NCI-H748 (cell line): ENCODE measurements around the gene ANKLE2.
A peak's percentile ranks its signal among the peaks of the same experiment; 100 is the strongest.
"Not testable (repeated sequence)": the region's sequence is repeated elsewhere in the genome, so short reads cannot be mapped to it uniquely, and the experiment has no call there.

Source experiments
- DNase-seq: peaks from one replicate; lab custom pipeline; 2025; ENCODE audit not compliant: unreplicated experiment; lab: John Stamatoyannopoulos, UW

The ANKLE2 gene

DNA sequence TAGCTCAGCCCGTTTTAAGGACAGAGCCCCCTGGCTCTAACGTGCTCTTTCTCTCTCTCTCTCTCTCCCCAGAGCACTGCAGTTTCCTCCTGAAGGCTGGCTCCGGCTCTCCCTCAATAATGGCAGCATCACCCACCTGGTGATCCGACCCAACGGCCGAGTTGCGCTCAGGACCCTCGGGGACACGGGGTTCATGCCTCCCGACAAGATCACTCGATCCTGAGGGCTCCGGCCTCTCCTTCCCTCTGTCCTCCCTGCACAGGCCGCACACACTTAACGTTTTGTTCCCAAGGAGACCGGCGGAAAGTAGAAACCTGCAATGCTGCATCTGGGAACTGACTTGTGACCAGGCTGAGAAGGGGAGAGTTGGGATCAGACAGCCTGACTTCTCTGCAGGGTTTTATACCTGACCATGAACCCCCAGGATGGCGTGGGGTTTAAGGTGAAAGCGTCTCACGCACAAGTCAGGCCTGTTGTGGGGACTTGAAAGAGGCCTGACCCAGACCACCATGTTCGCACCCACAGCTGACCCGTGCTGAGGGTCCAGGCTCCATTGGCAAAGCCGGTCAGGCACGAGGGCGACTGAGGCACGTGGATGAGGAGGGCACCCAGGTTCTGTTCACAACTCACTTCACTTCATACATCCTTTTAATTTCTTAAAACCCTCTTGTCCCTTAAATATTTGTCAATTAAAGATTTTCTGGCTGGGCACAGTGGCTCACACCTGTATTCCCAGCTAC, 40.9 kb downstream of the ANKLE2 start:
- no peak for DNase-seq

DNA sequence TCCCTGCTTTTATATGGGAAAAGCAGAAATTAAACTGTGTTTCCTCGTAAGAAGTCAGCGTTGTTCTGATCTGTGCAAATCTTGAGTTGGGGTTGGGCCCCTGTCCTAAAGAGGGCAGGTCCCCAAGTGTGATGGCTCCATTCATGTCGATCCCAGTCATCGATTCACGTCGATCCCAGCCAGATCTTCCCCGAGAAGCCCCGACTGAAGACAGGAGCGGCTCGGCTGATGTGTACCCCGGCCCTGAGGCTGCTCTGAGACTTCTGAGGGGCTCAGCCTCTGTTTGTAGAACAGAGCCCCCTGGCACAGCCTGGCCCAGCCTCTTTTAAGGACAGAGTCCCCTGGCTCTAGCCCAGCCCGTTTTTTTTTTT, 41.7 kb downstream of the ANKLE2 start:
- DNase-seq: no peak

DNA sequence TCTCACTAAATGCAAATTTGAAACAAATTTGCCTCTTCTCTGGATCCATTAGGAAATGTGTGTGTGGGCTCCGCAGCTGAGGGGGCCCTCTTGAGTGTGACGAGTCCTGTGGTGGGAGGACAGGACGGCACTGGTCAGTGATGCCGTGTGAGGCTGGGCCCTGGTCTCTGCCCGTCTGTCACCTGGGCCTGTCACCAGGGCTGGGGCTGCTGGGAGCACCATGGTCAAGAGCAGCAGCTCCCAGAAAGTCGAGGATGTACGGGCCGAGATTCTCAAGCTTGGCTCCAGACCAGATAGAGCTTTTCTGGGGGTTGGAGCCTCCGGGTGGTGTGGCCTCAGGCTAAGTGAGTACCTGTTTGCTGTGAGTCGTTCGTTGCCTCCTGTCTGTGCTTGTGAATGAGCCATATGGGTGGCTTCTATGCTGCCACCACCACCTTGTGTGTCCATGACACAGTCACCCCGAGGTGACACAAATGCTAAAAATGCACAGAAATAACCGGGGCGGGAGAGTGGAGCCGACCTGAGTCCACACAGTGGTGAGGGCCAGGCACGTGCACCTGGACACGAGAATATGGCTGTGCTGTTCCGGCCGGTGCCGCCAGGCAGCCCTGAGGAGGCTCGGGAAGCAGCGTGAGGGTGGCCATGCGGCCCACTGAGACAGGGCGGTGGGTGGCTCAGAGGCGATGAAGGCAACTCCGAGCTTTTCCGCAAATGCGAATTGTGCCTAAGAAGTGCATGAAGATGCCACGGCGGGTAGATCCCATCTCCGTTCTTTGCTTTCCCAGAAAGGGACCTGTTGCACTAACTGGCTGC, 42.3 kb downstream of the ANKLE2 start:
- no peak for DNase-seq

DNA sequence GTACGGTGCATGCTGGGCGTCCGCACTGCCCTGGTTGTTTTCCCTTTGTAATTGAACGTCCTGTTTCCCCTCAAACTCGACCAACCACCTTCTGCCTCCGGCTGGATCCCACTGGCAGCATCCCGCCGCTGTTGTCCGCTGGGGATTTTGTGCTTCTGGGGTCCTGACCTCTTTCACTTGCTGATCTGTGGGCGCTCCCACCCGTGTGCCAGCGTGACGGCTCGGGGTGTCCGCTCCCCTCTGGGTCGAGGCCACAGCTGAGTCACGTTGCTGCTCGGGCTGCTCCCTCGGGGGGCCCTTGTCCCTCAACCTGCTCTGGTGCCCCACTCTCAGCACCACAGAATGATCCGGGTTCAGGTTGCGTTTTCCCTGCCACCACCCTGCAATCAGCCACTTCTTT, 43.0 kb downstream of the ANKLE2 start:
- no peak for DNase-seq

DNA sequence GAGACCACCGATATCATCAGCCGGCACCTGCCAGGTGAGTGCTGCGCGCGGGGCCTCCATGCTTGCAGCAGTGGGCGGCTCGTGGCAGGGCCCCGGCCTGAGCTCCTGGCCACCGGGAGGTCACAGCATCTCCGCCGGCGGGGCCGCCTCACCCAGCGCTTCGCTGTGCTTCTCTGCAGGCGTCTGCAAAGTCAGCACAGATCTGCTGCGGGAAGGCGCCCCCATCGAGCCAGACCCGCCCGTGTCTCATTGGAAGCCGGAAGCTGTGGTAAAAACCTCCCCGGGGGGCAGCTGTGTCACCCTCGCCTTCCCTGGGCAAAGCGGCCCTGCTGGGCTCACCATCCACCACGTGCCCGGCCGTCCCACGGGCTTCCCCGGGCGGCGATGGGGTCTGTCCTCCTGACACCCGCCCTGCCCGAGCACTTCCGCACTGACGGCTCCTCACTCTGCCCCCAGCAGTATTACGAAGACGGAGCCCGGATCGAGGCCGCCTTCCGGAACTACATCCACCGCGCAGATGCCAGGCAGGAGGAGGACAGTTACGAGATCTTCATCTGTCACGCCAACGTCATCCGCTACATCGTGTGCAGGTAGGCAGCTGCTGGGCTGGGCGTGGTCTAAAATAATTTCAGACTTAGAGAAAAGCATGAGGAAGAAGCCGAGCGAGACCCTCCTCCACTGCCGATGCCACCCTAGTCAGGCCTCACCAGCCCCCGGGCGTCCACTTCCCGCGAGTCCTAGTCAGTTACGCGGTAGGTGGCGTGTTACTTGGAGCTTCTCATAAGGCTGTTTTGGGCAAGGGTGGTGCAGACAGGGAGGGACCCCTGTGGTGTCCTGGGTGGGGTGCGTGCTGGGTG, 43.9 kb downstream of the ANKLE2 start:
- DNase-seq: no peak

DNA sequence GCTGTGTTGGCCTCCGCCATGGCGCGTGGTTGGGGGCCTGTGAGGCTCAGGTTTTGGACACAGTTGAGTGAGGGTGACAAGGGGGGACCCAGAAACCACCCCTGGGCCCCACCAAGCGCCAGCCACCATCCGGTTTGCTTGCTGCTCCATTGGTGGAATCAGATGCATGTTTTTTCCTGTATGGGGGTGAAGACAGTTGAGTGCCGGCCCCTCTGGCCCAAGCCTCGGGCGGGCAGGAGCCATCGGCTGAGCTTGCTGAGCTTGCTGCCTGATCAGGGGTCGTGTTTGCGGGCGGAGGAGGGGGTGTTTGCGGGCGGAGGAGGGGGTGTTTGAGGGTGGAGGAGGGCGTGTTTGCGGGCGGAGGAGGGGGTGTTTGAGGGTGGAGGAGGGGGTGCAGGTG, 44.6 kb downstream of the ANKLE2 start:
- no peak for DNase-seq

DNA sequence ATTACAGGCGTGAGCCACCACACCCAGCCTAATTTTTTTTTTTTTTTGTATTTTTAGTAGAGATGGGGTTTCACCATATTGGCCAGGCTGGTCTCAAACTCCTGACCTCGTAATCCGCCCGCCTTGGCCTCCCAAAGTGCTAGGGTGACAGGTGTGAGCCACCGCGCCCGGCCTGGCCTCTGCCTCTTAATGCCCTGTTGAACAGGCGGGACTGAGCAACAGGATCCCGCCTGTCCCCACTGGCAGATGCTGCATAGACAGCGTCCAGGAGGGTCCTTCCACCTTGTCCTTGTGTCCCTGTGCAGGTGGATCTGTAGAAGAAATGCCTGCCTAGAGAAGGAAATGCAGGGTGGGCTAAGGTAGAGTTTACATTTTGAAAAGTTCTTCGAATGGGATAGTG, 45.3 kb downstream of the ANKLE2 start:
- DNase-seq: no peak

DNA sequence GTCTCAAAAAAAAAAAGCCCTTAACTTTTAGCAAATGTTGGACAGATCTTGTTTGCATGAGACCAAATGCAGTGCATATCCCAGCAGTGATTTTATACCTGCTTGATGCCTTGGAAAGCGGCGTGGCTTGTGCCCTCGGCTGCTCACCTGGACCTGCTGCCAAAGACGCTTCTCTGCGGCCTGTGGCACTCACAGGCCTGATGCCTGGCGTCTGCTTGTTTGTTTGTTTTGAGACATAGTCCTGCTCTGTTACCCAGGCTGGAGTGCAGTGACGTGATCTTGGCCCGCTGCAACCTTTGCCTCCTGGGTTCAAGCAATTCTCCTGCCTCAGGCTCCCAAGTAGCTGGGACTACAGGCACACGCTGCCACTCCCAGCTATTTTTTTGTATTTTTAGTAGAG, 45.8 kb downstream of the ANKLE2 start:
- DNase-seq: no peak

DNA sequence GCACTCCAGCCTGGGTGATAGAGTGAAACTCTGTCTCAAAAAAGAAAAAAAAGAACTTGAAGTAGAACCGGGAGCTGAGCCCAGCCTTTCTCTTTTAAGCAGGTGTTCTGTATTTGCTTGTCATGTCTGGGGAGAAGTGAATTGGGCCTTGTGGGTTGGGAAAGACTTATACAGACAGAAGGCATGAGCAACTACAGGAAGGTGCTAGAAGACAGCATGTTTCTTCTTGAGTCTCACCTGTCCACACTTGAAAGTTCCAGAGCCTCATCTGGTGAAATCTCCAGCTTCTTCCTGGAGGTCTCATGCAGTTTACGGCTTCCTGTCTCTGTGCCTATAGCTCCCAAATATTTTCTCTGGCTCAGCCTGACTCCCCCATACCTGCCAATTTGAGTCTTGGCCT, 48.5 kb downstream of the ANKLE2 start:
- DNase-seq: no peak

DNA sequence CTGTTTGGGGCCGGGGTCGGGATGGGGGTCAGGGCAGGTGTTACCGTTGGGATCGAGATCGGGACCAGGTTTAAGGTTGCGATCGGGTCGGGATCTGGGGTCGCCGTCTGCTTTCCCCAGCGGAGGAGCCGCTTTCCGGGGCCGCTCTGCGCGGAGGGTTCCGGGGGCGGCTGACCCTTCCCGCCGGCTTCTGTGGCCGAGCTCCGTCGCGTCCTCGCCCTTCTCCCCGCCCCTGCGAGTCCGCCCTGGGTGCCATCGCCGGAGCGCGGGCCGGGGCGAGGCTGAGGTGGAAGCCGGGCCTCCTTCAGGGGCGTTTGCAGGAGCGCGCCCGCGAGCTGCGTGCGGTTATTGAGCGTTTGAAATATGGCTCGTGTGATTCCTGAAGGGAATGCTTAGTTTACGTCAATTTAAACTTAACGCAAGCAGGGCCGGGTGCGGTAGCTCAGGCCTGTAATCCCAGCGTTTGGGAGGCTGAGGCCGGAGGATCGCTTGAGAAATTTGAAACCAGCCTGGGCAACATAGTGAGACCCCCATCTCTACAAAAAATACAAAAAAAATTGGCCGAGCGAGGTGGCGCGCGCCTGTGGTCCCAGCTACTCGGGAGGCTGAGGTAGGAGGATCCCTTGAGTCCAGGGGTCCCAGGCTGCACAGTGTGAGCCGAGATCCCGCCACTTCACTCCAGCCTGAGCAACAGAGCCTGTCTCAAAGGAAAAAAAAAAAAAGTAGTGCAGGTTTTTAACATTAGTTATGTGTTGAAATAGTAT, 50.4 kb downstream of the ANKLE2 start:
- peak; percentile 47 for DNase-seq

DNA sequence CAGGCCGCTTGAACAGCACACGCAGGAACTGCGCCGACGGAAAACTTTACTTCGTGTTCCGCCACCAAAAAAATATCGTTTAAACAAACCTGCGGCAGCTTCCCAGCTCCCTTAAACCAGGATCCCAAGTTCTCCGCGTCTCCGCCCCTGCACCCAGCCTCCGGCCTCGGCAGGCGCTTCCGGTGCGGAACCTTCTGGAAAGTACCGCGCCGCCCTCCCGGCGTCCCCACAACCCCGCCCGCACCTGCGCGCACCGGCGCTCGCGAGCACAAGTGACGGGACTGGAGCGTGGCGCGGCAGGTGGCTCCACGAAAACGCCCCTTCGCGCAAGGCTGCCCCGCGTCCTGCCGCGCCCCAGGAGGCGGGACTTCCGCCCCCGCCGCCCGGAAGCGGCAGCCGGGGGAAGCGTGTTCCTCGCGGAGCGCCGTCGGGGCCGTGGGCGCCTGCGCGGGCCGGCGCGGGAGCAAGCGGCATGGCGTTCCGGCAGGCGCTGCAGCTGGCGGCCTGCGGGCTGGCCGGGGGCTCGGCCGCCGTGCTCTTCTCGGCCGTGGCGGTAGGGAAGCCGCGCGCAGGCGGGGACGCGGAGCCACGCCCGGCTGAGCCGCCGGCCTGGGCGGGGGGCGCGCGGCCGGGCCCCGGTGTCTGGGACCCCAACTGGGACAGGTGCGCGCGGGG, 51.1 kb downstream of the ANKLE2 start, which contains the start of gene PGAM5:
TSS of gene PGAM5 (plus strand) at position 438 of the 675 bp plus-strand sequence. CDS start at position 473, 35 bp downstream.
- DNase-seq: peak; percentile 92

DNA sequence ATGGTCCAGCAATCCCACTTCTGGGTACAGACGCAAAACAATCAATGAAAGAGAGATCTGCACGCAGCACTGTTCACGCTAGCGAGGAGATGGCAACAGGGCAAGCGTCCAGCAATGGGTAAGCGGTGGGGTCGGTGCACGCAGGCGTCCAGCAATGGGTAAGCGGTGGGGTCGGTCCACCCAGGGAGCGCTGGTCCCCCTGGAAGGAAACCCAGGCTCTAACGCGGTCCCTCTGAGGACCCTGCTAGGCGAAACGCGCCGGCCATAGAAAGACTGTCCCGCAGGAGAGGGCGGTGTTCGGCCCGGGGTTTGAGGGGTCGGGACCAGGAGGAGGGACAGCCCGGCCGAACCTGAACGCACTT, 51.6 kb downstream of the ANKLE2 start:
- DNase-seq: peak; percentile 49

DNA sequence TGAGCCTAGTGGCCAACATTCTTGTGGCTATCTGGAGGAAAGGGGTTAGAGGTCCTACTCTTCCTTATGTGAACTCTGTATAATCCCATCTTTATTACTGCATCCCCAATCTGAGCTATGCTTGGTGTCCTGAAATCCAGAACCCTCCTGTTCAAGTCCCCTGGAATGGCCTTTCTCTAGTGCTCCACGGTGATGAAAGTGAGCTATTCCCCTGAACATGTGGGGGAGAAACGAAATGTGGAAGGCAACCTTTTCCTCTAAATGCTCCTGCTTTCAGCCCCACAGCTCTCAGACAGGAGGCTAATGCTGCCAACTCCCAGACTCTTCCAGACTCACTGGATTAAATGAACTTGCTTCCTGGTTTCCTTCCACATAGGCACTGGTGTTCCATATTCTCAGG, 53.5 kb downstream of the ANKLE2 start:
- DNase-seq: no peak

DNA sequence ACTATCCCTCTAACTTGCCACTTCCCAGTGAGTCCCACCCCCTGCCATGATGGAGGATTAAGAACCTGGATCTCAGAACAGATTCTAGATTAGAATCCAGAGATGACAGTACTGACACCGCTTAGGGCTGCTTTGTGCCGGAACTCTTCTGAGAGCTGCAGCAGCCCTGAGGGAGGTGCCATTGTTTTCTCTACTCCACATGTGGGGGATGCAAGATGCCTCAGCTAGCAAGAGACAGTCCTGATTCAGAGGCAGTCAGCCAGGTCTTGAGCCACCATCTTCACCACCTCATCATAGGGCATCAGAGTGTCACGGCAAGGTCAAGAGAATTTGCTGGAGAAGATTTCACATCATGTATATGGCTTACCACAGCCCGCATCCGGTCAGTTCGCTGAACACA, 54.4 kb downstream of the ANKLE2 start:
- no peak for DNase-seq

DNA sequence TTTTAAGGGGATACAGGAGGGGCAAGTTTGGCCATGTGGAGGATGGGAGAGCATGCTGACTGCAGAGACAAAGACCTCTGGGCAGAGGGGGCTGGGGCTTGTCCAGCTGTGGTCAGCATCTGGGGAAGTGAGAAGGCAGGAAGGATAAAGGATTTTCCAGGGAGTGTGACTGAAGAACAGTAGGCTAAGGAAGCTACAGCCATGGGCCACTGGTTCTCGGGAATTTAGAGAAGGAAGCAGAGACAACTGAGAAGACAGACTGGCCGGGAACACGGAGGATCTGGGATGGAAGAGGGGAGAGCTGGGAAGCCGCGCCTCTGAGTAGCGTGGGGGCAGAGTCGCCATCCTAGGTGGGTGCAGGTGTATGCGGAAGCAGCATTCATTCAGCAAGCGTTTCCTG, 58.0 kb downstream of the ANKLE2 start:
- DNase-seq: no peak

DNA sequence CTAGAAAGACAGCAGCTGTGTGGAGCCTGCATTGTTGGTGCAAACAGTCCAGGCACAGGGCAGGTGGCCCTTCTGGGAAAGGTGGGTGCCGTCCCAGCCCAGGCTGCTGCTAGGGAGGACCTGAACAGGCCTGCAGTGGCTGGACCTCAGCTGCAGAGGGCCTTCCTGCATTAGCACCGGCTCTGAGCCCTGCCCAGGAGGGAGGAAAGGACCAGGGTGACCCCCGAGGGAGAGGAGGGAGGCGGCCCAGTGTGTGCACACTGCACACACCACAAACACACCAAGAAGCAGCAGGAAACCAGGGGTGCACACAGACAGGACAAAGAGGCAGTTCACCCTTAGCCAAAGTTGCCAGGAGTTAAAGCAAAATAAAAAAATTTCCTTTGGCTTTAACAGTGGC, 59.0 kb downstream of the ANKLE2 start:
- DNase-seq: no peak

DNA sequence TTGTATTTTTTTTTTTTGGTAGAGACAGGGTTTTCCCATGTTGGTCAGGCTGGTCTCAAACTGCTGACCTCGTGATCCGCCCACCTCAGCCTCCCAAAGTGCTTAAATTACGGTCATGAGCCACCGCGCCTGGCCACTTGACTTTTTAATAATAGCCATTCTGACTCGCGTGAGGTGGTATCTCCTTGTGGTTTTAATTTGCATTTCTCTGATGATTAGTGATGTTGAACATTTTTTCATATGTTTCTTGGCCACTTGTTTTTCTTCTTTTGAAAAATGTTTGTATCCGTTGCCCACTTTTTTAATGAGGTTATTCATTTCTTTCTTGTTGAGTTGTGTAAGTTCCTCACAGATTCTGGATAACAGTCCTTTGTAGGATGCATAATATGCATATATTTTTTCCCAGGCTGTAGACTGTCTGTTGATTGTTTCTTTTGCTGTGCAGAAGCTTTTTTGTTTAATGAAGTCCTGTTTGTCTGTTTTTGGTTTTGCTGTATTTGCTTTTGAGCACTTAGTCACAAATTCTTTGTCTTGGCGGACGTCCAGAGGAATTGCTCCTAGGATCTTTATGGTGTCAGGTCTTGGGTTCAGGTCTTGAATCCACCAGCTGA, 61.3 kb downstream of the ANKLE2 start:
- DNase-seq: no peak

DNA sequence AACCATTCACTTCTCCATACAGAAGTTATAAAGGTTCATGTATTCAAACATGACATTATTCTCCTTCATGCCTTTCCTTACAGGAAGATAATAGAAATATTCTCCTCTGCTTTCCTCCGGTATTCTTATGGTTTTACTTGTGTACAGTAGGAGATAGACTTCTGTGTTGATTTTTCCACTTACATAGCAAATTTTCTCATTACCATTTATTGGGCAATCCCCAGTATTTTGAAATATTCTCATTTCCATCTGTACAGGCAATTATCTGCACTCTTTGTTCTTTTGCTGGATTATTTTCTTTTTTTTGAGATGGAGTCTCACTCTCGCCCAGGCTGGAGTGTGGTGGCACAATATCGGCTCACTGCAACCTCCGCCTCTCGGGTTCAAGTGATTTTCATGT, 63.3 kb downstream of the ANKLE2 start:
- no peak for DNase-seq

DNA sequence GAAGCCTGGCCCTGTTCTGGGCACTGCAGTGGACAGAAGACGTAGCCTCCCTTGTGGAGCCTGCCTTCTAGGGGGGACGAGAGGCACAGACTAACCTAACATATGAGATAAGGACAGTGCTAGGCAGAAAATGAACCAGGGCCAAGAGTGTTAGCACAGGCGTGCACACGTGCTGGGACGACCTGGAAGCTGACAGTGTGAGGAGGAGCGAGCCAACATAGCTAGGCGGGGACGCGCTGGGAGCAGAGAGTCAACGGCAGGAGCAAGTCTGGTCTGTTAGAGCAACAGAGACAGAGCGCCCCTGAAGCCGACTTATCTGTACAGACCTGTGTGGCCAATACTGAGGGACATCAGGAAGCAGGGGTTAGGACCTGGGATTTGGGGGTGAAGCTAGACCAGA, 66.2 kb downstream of the ANKLE2 start:
- DNase-seq: no peak

DNA sequence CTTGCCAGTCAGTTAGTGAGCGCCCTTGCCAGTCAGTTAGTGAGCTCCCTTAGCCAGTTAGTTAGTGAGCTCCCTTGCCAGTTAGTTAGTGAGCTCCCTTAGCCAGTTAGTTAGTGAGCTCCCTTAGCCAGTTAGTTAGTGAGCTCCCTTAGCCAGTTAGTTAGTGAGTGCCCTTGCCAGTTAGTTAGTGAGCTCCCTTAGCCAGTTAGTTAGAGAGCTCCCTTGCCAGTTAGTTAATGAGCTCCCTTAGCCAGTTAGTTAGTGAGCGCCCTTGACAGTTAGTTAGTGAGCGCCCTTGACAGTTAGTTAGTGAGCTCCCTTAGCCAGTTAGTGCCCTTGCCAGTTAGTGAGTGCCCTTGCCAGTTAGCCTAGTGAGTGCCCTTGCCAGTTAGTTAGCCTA, 66.7 kb downstream of the ANKLE2 start:
- not testable (repeated sequence) for DNase-seq
